H4 (cell line): ENCODE results near the gene CAPS. TPM values are rescaled to one million over a fixed set of nuclear protein-coding genes. Genes with fewer than 3 reads are reported as not detected.

Experiments
- DNase-seq: peaks from one replicate; pipeline ENCODE4 v3.0.0-alpha.2; 2015; ENCODE audit warnings: low spot score
- total RNA-seq: library from RNA; depleted of rRNA; stranded (reverse); fragments of >200 nt; shearing (Covaris generic); gene quantifications from 2 replicates; pipeline ENCODE4 v1.2.3, GENCODE V29; 2014

Gene CAPS
- total RNA-seq, 1 experiment from 2014 or later: 0.08 TPM

DNA sequence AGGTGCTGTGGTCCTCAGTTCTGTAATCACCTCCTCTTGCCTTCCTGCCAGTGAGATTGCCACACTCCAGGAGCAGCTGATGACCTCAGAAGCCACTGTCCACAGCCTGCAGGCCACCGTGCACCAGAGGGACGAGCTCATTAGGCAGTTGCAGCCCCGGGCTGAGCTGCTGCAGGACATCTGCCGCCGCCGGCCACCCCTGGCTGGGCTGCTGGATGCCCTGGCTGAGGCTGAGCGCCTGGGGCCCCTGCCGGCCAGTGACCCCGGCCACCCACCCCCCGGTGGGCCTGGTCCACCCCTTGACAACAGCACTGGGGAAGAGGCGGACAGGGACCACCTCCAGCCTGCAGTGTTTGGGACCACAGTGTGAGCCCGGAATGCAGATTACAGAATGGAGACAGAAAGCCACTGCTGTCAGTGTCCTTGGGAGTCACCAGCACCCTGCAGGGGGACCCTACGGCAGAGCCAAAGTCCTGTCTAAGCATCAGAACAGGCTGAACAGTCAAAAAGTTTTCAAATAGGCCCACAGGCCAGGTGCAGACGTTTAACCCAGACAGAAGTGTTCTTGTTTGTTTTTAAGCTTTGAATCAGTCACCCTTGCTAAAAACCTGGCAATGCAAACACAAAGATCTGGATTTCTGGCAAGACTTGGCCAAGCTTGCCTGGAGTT lies 5.1 kb upstream of the CAPS start:
- no peak for DNase-seq

DNA sequence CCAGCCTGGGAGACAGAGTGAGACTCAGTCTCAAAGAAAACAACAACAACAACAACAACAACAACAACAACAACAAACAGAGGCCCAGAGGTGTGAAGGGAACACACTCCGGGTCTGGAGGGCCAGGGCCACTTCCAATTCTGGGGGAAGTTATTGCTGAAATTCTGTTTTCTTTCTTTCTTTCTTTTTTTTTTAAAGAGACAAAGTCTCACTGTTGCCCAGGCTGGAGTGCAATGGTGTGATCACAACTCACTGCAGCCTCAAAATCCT lies 3.5 kb upstream of the CAPS start:
- no peak for DNase-seq

DNA sequence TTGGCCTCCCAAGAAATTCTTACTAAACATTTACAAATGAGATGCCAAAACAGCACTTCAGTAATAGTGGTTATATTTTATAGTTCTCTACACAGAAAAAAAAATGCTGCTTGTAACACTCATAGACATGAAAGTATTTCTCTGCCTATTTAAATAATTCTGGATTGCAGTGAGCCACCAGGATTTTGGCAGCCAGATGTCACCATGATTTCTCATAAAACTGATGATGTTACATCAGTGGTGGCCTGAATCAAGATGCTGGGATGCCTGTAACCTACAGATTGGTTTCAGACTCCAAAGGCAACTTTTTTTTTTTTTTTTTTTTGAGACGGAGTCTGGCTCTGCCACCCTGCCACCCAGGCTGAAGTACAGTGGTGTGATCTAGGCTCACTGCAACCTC lies 2.7 kb upstream of the CAPS start:
- DNase-seq: no peak

DNA sequence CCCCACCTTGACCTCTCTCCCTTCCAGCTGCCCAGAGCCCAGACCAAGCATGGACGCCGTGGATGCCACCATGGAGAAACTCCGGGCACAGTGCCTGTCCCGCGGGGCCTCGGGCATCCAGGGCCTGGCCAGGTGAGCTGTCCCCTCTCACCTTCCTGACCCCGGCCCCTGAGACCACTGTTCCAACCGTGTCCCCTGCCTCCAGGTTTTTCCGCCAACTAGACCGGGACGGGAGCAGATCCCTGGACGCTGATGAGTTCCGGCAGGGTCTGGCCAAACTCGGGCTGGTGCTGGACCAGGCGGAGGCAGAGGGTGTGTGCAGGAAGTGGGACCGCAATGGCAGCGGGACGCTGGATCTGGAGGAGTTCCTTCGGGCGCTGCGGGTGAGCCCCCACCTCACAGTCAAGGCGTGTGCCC lies 312 bp downstream of the CAPS start:
- DNase-seq: no peak

DNA sequence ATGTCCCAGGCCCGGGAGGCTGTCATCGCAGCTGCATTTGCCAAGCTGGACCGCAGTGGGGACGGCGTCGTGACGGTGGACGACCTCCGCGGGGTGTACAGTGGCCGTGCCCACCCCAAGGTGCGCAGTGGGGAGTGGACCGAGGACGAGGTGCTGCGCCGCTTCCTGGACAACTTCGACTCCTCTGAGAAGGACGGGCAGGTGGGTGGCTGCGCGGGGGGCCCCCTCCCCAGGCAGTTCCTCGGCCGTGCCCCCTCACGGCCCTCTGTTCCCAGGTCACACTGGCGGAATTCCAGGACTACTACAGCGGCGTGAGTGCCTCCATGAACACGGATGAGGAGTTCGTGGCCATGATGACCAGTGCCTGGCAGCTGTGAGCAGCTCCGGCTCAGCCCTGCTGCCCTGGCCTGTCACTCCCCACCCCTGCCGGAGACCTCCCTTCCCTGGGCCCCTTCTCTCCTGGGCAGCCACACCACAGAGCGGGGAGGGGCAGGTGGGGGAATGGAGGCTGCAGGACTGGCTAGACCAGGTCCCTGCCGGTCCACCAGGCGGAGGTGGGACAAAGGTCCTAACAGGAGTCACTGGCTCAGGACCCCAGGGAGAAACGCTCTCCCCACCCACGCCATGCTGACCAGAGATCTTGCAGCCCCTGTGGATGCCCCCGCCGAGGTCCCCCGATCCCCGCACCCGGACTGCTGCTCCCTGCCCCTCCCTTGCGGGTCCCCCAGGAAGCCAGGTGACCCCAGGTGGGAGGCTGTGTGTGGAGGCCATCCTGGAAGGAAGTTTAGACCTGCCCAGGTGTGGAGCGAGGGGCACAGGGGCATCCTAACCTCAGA lies 1.1 kb downstream of the CAPS start:
- no peak for DNase-seq

DNA sequence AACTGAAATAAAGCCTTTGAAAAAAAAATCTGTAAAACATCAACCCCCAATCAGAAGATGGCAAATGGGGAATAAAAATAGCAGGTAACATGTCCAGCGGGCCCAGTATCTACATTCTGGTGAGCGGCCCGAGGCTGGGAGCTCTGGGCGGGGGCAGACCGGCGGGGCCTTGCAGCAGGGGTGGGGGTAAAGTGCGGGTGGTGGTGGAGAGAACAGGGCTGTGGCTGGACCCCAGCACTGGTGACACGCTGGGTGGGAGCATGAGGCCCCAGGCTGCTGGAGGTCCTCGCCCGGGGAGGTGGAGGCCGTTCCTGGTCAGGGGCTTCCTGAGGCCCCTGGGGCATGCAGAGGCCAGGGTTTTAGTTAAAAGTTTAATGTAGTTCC lies 1.7 kb downstream of the CAPS start:
- no peak for DNase-seq

DNA sequence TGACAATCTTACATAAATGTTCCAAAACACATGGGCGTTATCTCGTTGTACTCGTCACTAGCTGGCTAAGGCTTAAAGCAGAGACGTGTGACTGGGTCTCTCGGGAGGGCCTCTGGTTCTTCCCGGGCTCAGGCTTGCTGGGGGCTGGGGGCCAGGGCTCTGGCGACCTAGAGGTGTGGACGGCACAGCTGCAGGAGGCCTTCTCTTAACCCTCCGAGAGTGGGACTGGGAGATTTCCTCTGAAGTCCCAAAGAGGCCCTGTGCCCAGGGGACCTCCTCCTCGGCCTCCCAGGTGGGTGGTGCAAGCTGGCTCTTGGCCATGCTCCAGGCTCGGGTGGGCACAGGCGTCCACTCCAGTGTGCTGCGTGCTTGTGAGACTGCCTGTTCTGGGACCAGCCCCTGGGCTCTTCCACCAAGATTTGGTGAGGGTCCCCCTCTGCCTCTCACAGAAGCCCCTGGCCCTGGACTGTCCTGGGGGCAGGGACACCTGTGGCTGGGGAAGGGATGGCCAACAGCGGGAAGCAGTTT lies 2.2 kb downstream of the CAPS start:
- no peak for DNase-seq

DNA sequence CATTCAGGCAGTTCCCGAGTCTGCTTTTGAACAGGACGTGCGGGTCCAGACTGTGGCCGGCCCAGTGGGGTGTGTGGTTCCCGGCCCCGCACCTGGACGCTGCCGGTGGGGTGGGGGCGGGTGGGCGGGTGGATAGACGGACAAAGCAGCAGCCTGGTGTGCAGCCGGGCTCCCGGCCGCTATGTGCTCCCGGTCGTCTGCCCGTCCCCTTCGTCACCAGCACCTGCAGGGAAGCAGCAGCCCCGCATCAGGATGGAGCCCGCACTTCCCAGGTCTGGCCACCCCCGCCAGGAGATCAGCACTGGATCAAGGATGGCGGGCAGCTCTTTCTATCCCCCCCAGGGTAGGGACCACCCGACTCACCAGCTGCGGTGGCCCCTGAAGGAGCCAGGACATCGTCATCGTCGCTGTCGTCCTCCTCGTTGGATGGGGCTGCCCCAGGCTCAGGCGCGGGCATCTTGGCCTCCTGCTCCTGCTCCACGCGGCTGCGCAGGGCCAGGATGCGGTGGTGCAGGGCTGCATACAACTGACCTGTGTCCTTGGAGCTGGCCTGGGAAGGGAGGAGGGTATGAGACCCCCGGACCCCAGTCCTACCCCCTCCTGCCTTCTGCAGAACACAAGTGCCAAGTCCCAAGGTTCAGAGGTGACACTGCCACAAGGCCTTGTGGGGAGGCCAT lies 3.5 kb downstream of the CAPS start:
- no peak for DNase-seq

DNA sequence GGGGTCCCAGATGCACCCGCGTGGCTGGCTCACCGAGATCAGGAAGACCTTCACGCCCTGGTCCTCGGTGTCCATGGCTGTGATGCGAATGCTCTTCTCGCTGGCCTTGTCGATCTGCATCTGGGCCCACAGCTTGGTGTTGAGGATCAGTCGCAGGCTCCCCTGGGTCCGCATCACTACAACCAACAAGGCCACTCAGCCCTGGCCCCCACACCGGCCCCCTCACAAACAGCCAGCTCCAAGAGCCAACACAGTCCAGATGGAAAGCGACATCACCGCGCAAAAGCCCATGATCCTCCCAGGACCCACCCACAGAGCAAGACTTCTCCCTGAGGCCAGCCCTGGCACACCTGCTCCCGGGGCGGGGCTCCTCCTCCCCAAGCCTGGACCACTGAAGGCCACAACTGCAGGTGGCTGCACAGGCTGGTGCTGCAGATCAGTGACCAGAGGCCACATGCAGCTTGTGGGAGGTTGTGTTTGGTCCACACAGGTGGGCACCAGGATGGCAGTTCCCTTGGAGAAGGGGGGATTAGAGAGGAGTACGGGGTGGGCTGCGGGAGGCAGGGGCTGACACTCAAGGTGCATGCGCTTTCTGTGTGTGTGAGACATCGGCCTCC lies 4.5 kb downstream of the CAPS start:
- no peak for DNase-seq

DNA sequence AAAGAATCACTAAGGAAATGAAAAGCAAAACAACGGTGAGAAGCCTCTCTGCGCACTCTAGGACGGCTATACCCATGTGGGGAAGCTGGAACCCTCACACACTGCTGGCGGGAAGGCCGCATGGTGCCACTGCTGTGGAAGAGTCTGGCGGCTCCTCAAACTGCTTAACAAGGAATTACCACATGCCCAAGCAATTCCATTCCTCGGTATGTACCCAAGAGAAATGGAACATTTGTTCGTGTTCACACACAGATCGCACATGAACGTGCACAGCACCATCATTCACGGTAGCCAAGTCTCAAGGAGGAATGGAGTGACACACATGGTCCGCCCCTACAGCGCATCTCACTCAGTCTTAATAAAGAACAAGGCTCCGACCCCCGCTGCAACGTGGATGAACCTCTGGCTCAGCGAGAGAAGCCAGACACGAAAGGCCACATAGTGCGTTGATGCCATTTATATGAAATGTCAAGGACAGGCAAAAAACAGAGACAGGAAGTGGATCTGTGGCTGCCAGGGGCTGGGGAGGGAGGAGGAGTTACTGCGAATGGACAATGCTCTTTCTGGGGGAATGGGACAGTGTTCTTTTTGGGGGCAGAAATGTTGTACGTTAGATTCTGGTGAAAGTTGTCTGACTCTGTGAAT lies 7.6 kb downstream of the CAPS start:
- DNase-seq: no peak

DNA sequence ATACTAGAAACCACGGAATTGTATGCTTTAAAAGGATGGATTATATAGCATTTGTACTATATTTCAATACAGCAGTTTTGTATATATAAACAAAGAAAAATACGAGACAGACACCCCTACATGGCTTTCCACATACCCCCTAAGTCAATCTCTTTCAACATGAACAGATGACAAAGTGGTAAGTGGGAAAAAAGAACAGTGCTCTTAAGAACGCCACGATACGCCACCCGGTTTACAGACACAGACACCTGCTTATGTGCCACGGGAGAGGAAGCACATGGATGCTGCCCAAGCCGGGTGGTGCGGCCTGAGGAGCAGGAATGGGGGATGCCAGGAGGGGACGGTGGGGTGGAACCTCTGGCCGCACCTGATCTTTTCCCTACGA lies 8.1 kb downstream of the CAPS start:
- no peak for DNase-seq

DNA sequence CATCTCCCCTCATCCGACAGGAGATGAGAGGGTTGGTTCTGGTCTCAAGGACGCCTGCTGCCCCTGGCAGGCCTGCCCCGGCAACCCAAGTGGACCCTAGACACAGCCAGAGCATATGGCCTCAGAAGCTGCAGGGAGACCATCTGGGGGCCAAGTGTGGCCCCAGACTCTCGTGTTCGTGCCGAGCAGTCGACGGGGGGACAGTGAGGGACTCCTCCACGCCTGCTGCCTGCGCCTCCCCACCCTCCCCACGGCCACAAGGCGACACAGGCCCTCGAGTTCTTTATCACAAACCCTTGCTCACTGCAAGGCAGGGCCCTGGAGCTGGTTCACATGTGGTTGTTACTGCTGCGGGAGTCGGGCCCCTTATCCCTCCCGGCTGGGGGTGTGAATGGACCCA lies 9.3 kb downstream of the CAPS start:
- no peak for DNase-seq

DNA sequence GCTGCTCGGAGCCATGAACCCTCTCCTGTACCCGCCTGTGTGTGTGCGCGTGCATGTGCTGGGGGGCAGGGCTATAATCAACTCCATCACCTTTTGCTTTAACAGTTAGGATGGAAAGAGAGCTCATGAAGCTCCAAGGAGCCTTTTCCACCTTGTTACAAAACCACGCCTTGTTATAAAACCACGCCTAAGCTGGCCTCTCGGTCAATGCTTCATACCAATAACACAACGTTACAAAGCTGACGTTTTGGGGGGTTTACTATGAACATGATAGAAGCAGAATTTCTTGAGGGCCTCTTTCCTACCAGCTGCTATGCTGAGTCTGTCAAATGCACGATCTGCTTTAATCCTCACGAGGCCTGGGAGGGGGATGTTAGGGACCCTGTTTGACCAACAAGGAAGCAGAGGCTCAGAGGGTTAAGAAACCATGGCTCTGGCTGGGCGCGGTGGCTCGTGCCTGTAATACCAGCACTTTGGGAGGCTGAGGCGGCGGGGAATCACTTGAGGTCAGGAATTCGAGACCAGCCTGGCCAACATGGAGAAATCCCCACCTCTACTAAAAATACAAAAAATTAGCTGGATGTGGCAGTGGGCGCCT lies 11.9 kb downstream of the CAPS start:
- no peak for DNase-seq

DNA sequence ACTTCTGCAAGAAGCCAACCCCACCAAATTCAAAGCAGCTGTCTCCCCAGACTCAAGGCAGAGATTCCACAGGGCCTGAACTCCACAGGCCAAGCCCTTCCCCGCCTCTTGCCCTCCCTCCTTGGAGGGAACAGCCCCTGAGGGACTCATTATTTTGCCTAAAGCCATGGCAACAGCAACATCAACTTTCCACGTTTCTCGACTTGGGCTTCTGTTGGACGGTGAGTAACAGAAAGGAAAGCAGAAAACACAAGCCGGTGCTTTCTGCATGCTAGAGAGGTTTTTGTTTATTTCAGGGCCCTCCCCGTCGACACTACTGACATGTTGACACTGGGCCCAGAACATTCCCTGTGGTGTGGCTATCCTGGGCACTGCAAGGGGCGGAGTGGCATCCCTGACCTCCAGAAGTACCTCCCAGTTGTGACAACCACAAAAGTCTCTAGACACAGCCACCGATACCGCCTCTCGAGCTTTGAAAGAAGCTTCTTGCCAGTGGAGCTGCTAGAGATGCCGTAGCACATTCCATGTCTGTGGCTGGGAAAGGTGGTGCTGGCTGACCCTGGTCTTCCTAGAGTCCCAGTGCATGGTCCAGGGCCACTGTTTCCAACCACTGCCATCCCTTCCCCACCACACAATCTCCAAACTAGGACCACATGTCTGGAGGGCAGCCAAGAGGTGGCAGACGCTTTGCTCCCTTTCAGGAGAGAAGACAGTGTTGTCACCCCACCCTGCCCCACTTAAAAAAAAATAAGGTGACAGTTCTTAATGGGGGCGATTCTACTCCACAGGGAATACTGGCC lies 12.8 kb downstream of the CAPS start:
- DNase-seq: no peak

DNA sequence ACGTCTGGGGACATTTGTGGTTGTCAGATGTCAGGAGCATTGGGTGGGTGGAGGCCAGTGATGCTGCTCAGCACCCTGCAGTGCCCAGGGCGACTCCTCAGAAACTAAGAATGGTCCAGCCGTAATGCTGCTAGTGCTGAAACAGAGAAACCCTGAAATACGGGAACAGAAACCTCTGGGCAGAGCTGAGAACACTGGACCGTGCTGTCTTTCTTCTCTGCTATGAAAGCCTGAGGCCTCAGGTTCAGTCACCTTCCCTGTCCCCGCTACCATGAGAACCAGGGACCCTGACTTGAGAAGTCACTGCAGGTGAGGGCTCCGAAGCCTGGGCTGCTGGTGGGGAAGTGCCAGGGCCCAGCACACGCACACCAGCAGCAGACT lies 13.4 kb downstream of the CAPS start:
- no peak for DNase-seq

DNA sequence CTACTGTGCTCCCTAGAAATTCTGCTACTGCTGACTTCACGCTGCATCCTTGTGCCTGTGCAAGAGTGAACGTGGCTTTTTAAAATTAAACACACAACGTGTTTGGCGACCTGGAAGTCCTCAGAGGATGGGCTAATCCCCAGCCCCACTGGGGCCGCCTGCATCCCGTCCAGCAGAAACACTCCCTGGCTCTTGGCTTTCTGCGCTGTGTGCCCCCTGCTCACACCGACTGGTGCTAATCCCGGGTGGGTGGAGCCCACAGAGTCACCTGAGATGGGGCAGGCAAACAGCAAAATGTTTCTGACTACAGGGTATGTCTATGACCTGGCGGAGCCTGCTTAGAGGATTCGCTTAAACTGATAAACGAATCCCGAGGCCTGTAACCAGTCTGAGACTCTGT lies 15.1 kb downstream of the CAPS start:
- no peak for DNase-seq

DNA sequence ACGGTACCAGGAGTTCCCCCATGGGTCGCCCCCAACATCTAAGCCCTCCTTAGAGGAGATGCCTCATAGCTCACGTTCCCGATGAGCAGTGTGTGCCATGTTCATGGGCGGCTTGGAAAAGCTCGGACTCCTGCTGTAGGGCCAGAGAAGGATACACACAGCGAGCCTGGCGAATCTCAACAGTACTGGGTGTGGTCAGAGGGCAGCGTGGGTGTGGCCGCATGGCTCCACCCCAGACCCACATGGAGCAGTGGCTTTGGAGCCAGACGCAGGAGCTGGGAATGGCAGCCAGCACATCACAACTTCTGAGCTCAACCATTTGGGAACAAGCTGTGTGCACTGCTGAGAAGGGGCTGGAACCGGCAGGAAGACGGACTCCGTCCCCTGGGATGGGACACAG lies 15.6 kb downstream of the CAPS start:
- DNase-seq: no peak

DNA sequence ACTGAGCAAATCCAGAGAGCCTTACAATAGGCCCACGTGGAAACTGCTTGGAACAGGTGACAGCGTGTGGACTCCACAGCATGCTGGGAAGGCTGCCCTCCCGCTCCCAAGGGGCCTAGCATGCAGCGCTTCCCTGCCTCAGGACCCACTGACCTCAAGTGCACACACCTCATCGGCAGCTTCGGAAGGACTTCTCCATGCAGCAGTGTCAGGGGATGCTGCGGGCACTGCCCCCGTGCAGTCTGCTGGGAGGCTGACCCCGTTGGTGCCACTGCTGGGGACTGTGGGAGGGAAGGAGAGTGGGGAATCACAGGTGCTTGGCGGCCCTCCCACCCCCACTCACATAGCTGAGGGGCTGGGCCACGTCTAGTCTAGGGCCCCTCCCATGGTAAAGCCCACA lies 17.2 kb downstream of the CAPS start:
- DNase-seq: no peak

DNA sequence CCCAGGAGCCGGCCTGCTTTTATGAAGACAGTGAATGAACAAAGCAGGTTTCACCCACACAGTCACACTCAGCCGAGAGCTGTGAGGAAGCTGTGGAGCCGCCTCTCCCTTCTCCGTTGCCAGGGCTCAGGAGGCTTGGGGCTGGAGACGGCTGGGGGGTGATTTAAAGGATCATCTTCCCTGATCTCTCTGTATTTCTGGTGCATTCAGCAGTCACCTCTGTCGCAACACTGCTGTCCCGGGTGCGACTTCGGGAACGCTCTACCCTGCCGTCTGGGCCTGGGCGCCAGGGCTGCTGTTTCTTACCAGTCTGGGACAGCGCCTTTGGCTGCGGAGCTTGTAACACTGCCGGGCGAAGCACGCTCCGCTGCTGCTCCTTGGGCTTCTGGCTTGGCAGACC lies 18.1 kb downstream of the CAPS start:
- no peak for DNase-seq

DNA sequence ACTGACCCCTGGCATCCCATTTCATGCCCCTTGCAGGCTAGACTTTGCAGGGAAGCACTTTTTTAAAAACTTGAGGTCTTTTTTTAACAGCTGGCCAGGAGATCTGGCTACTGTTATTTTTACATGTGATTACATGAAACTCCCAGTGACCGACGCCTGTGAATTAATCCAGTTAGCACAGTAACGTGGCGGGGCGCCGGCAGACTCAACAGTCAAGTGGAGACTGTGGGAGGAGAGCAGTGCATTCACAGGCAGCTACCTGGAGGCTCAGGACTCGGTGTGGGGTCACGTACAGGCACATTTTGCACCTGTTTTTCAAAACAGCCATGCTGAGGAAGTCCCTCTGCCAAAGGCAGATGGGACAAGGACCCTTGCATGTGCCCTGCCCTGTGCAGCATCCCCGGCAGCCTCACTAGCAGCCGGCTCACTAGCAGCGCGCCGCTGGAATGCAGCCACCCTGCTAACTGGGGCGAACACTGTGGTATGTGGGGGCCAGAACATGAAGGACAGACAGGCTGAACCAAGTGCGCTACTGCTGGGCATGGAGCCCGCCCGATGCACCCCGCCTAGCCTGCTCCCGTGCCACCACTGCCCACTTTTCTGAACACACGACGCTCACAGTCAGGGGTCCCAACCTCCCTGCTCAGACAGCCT lies 18.7 kb downstream of the CAPS start:
- DNase-seq: no peak
